Neural crest cell (in vitro differentiated cells): Measurements from ENCODE around the gene TEAD4. TPM values are rescaled to one million over a fixed set of nuclear protein-coding genes. Genes with fewer than 3 reads are reported as not detected.

Source experiments
- DNase-seq: peaks from one replicate; pipeline ENCODE4 v3.0.0; 2021; ENCODE audit warnings: low read depth, mixed read lengths, low spot score
- H3K27ac Mint-ChIP-seq: one replicate; pipeline ENCODE4 v1.8.0; 2021; ENCODE audit warnings: mild to moderate bottlenecking, mixed read lengths; ENCODE audit not compliant: unreplicated experiment
- H3K27me3 Mint-ChIP-seq: 2 replicates; pipeline ENCODE4 v1.8.0; 2021; ENCODE audit warnings: low read depth, mild to moderate bottlenecking, mixed read lengths
- H3K36me3 Mint-ChIP-seq: 2 replicates; pipeline ENCODE4 v1.8.0; 2021; ENCODE audit warnings: low read depth, mild to moderate bottlenecking, mixed read lengths
- H3K4me1 Mint-ChIP-seq: 2 replicates; pipeline ENCODE4 v1.8.0; 2021; ENCODE audit warnings: mixed read lengths
- H3K4me3 Mint-ChIP-seq: one replicate; pipeline ENCODE4 v1.8.0; 2021; ENCODE audit warnings: mild to moderate bottlenecking, mixed read lengths
- H3K9me3 Mint-ChIP-seq: 2 replicates; pipeline ENCODE4 v1.8.0; 2021; ENCODE audit warnings: mixed read lengths
- total RNA-seq: library from RNA; stranded (reverse); gene quantifications from 2 replicates; pipeline ENCODE4 v1.2.1, GENCODE V29; 2021
- TF ChIP-seq, protein P1 (sequence below): fragments of 200-600 bp; sonication (generic); conservative IDR thresholded peaks from 2 replicates; pipeline ENCODE4 v1.5.0; 2021; ENCODE audit warnings: antibody characterized with exemption, mild to moderate bottlenecking

The TEAD4 gene
- total RNA-seq, 1 donor from 2014 or later = 30.9 TPM

DNA sequence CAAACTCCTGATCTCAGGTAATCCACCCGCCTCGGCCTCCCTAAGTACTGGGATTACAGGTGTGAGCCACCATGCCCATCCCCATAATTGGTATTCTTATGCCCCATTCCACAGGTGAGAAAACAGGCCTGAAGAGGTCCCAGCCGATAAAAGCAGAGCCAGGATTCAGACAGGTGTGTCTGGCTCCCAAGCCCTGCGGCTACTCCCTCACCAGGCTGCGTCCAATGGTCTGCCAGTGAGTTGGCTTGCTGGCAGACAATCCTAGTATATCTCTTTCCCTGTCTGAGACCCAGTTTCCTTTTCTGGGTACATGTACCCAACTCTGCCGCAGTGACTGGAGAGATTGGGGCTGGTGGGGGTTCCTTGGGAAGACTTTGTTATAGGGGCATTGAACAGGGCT lies 116.1 kb downstream of the TEAD4 start:
- DNase-seq = no peak
- Mint-ChIP-seq H3K9me3 (no peaks in the 10 kb centered on the region), H3K27me3 (peaks cover 14% of the 10 kb centered on the region), H3K27ac (no peak overlapping the region), H3K4me1 (peaks cover 26% of the 10 kb centered on the region), H3K36me3 (no peaks in the 10 kb centered on the region), H3K4me3 (peak overlapping the region; percentile 76)
- TF ChIP-seq, protein P1, sequence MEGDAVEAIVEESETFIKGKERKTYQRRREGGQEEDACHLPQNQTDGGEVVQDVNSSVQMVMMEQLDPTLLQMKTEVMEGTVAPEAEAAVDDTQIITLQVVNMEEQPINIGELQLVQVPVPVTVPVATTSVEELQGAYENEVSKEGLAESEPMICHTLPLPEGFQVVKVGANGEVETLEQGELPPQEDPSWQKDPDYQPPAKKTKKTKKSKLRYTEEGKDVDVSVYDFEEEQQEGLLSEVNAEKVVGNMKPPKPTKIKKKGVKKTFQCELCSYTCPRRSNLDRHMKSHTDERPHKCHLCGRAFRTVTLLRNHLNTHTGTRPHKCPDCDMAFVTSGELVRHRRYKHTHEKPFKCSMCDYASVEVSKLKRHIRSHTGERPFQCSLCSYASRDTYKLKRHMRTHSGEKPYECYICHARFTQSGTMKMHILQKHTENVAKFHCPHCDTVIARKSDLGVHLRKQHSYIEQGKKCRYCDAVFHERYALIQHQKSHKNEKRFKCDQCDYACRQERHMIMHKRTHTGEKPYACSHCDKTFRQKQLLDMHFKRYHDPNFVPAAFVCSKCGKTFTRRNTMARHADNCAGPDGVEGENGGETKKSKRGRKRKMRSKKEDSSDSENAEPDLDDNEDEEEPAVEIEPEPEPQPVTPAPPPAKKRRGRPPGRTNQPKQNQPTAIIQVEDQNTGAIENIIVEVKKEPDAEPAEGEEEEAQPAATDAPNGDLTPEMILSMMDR = no peak

- H3K27me3 Mint-ChIP-seq = peaks cover 14% of the 10 kb centered on the region
- H3K4me1 Mint-ChIP-seq = peaks cover 26% of the 10 kb centered on the region
- DNase-seq = peak; percentile 72
- peak within 1 kb of the TSS; percentile 88 for H3K4me3 Mint-ChIP-seq
- TF ChIP-seq, protein P1 = no peak
- no peaks in the 10 kb centered on the region for H3K36me3 Mint-ChIP-seq
- no peaks in the 10 kb centered on the region for H3K9me3 Mint-ChIP-seq
- H3K27ac Mint-ChIP-seq = no peak within 1 kb of the TSS
Observed at GRCh38 chr12:3076730-3077571, 117.8 kb downstream of the TEAD4 start, which contains the start of gene TSPAN9. TSPAN9 (plus strand) TSS chr12:3077379; CDS start chr12:3201194, 123,815 bp downstream.

- peaks cover 29% of the 10 kb centered on the region for H3K4me1 Mint-ChIP-seq
- DNase-seq = peak; percentile 18
- peaks cover 14% of the 10 kb centered on the region for H3K27me3 Mint-ChIP-seq
- H3K9me3 Mint-ChIP-seq = no peaks in the 10 kb centered on the region
- TF ChIP-seq, protein P1 = no peak
- no peak overlapping the region for H3K27ac Mint-ChIP-seq
- H3K36me3 Mint-ChIP-seq = no peaks in the 10 kb centered on the region
- peak overlapping the region; percentile 88 for H3K4me3 Mint-ChIP-seq
Observed at GRCh38 chr12:3077572-3078081, 118.4 kb downstream of the TEAD4 start.

GRCh38 chr12:3078086-3078820 lies 119.1 kb downstream of the TEAD4 start:
- H3K9me3 Mint-ChIP-seq = no peaks in the 10 kb centered on the region
- H3K4me3 Mint-ChIP-seq = peak overlapping the region; percentile 88
- H3K27me3 Mint-ChIP-seq = peaks cover 14% of the 10 kb centered on the region
- peaks cover 27% of the 10 kb centered on the region for H3K4me1 Mint-ChIP-seq
- no peak overlapping the region for H3K27ac Mint-ChIP-seq
- no peak for DNase-seq
- H3K36me3 Mint-ChIP-seq = no peaks in the 10 kb centered on the region
- TF ChIP-seq, protein P1 = no peak

- DNase-seq = no peak
- peaks cover 4% of the 10 kb centered on the region for H3K36me3 Mint-ChIP-seq
- H3K4me3 Mint-ChIP-seq = peak overlapping the region; percentile 56
- H3K9me3 Mint-ChIP-seq = no peaks in the 10 kb centered on the region
- peaks cover 7% of the 10 kb centered on the region for H3K27me3 Mint-ChIP-seq
- H3K4me1 Mint-ChIP-seq = peaks cover 19% of the 10 kb centered on the region
- no peak overlapping the region for H3K27ac Mint-ChIP-seq
- TF ChIP-seq, protein P1 = no peak
Observed at GRCh38 chr12:3081091-3081490, 121.9 kb downstream of the TEAD4 start.
